GM13976 (cell line): ENCODE results near the gene PIP5K1B.

Experiments used
- DNase-seq: peaks from one replicate; pipeline ENCODE4 v3.0.0; 2012; ENCODE audit warnings: low spot score
- in situ Hi-C: fragments of 300-500 bp; cut with MboI; formaldehyde crosslinking; loops from one replicate; pipeline ENCODE4 v1.12.0; 2022; ENCODE audit warnings: low sequenced_read_pairs, mixed read lengths, inconsistent platforms; ENCODE audit not compliant: unreplicated experiment
- TF ChIP-seq, protein P1 (sequence below): IDR thresholded peaks from 2 replicates; pipeline ENCODE4 v1.5.1; 2012; ENCODE audit warnings: borderline replicate concordance, mild to moderate bottlenecking; ENCODE audit not compliant: insufficient read depth; ENCODE audit errors: extremely low read depth, missing control alignments, control extremely low read depth

The PIP5K1B gene

DNA sequence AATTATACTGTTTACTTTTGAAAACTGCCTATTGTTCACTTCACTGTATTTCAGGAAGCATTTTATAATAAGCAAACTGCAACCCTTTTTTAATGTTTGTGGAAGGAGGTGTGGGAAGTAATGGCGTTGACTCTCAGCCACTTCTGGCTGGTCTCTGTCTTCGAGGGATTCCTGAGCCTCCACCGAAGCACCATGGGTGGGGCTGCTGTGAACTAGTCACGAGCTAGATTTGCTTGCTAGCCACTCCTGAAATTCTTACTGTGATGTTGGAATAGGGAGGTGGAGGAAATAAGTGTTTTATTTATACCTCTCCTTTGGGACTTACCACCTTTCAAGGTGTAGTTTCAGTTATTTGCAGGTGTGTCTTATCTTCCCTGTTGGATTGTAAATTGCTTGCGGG is 26.8 kb downstream of the PIP5K1B start:
- in situ Hi-C loops = no loop called here
- no peak for DNase-seq
- TF ChIP-seq, protein P1, sequence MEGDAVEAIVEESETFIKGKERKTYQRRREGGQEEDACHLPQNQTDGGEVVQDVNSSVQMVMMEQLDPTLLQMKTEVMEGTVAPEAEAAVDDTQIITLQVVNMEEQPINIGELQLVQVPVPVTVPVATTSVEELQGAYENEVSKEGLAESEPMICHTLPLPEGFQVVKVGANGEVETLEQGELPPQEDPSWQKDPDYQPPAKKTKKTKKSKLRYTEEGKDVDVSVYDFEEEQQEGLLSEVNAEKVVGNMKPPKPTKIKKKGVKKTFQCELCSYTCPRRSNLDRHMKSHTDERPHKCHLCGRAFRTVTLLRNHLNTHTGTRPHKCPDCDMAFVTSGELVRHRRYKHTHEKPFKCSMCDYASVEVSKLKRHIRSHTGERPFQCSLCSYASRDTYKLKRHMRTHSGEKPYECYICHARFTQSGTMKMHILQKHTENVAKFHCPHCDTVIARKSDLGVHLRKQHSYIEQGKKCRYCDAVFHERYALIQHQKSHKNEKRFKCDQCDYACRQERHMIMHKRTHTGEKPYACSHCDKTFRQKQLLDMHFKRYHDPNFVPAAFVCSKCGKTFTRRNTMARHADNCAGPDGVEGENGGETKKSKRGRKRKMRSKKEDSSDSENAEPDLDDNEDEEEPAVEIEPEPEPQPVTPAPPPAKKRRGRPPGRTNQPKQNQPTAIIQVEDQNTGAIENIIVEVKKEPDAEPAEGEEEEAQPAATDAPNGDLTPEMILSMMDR = no peak

DNA sequence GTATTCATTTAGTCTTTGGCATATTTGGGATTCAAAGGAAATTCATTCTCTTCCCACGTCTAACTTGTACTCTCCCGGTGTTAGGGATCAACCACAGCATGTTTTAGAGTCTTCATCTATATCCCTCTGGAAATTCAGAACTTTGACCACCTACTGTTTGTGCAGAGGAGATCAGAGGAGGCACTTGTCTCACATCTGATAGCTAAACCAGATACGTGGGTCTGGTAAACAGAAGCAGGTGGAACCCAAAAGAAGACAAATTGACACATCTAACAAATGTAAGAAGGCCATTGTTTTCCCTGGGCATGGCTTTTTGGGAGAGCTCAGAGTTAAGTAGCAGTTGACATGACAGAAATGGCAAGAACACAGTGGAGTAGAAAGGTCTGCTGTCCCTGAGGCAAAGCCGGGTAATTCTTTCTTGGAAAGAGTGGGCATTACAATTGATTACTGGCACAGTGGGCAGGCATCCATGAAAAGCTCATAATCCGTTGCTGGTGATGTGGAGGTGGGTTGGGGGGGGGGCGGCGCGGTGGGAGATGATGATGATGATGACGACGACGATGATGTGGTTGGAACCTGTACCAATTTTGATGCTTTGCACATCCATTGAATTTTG is 27.5 kb downstream of the PIP5K1B start:
- in situ Hi-C loops = no loop called here
- DNase-seq = no peak
- TF ChIP-seq, protein P1 = no peak

DNA sequence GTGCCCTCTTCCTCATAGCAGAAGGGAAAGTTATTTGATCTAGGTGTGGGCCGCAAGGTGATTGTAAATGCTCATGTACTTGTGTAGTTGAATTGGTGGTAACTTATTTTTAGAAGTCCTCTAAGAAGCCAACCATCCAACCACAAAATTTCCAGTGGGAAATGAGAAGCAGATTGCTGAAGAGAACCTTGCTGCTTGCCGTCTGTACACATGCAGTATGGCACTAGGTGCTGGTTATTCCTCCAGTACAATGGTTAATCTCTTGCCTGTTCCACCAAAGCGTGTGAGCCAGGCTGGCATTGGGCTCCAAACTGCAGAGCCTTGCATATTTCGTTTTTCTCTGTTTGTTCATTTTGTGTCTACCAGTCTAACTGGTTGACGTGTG is 28.0 kb downstream of the PIP5K1B start:
- no peak for DNase-seq
- in situ Hi-C loops = no loop called here
- TF ChIP-seq, protein P1 = no peak

DNA sequence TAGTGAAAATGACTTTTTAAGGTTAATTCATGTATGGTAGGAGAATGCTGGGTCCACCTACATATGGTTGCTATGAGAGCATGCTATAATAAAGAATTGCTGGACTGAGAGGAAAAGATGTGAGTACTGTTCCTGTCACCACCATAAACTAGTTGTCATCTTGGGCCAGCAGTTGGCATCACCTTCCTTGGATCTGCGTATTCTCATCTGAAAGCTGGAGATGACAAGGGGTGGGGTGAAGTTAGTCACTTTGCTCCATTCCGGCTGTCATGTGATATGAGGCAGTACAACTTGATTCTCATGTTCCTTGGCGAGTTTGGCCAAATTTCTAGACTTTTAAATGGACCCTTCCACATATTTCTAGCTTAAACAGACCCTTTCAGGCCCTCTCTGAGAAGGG is 33.3 kb downstream of the PIP5K1B start:
- in situ Hi-C loops = no loop called here
- DNase-seq = no peak
- TF ChIP-seq, protein P1 = no peak

DNA sequence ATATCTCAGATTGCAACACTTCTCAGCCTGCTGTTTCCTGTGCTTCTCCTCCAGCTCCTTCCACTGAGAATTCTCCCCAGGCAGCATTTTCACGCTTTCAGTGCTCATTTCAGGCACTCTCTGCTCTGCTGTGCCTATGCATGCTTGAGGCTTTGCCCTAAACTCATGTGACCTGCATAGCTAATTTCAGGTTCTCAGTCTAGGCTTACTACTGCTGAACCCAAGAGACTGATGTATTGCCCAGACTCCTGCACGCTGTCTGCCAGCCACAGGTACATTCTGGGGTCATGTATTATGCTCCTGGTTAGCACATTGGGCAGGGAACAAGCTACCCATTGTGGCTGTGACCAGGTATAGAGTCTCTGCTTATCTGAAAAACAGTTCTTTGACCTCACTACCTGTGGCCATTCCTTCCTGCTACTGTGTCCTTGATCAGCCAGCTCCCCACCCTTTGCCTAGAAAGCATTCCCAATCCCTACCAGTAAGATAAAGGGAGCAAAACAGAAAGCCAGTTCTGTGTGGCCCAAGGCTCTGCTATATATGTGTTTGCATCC is 34.7 kb downstream of the PIP5K1B start:
- no peak for DNase-seq
- in situ Hi-C loops = no loop called here
- TF ChIP-seq, protein P1 = no peak

DNA sequence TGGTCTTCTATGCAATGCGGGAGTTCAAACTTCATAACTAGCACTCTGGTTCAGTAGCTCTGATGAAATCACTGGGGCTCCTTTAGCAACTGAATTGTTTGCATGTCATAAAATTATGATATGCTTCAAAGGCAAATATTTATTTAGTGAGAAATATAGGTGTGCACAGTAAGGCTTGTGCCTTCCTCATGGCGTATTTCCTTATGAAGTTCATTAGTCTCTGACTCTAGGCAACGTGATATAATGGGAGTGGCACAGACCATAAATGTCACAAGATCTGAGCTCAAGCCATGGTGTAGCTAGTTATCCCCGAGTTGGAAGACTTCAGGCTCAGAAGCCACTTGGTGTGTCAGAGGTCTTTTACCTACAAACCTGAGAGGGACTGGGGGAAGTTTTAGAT is 35.5 kb downstream of the PIP5K1B start:
- TF ChIP-seq, protein P1 = no peak

More for the DNA sequence above, 35.5 kb downstream of the PIP5K1B start:
- no peak for DNase-seq
- in situ Hi-C loops = no loop called here
